HG03139 (cell line): Measurements from ENCODE around the gene SHANK3.

Experiments
- ATAC-seq: cut with Tn5 transposase; IDR thresholded peaks from one replicate; pipeline ENCODE4 v1.9.1; 2021; ENCODE audit not compliant: unreplicated experiment

Gene SHANK3

DNA sequence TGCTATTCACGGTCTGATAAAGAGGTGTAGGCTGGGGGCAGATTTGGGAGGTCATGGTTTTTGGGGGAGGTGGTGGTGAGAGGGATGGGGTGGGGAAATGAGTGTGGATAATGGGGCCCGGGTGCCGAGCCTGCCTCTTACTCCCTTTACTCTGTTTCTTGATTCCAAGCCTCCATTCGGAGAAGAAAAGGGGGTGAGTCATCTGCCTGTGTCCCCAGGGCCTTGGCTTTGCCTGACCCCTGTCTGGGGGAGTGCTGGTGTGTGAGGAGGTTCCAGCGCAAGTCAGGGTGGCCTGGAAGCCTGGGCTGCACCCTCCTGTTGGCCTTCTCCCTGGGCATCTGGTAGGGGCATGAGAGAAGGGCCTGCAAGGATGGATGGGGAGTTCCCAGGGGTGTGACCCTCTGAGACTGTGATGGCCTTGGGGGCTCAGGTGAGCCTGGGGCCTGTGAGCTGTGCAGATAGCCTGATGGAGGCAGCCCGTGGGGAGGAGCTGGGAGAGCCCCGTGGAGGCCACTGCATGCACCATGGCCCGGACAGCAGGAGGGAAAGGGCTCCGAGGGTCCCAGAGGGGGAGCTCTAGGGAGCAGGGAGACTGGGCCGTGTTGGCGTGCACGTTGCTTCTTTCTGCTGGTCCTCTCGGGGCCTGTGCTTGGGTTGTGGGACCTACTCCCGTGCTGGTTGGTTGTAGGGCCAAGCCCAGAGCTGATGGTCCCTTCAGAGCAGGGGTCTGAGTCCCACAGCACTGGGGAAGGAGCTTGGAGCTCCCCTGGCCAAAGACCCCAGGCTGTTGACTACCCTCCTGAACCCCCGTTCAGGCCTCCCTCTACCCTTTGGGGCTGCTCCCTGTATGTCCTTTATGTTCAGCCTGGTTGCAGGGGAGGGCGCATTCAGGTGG, 39.1 kb downstream of the SHANK3 start:
- ATAC-seq = no peak

GRCh38 chr22:50712341-50713007, 39.9 kb downstream of the SHANK3 start:
- ATAC-seq = no peak

DNA sequence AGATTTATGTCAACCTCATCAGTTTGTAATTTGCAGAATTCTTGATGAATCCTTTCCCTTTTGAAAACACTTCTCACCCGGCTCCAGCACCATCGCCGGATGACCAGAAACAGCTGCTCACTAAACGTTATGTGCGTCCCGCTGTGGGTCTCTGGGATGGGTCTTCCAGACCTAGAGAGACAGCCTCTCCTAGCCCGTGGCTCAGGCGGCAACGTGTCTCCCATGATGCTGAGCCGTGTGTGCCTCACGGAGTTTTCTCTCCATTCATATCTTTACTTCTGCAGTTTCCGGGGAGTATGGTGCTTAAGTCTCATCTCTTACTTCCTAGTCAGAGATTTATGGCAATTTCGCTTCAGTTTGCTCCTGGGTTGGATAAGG, 40.4 kb downstream of the SHANK3 start:
- ATAC-seq = no peak

- ATAC-seq = no peak
Observed at GRCh38 chr22:50713571-50714056, 41.0 kb downstream of the SHANK3 start.

DNA sequence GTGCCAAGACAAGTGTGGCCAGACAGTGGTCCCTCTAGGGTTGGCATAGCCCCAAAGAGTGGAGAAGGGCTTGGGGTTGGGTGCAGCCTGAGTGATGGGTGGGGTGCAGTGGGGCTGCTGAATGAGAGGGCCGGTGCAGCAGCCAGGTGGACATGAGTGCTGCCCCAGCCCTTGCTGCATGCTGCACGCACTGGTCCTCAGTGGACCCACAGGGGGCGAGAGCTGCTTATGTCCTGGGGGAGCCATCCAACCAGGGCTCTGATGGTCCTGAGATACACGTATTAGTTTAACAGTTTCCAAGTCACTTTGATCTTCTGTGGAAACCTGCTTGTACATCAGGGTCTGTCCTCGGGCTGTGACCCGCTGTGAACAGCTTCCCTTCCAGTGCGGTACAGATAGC, 41.5 kb downstream of the SHANK3 start:
- ATAC-seq = no peak

DNA sequence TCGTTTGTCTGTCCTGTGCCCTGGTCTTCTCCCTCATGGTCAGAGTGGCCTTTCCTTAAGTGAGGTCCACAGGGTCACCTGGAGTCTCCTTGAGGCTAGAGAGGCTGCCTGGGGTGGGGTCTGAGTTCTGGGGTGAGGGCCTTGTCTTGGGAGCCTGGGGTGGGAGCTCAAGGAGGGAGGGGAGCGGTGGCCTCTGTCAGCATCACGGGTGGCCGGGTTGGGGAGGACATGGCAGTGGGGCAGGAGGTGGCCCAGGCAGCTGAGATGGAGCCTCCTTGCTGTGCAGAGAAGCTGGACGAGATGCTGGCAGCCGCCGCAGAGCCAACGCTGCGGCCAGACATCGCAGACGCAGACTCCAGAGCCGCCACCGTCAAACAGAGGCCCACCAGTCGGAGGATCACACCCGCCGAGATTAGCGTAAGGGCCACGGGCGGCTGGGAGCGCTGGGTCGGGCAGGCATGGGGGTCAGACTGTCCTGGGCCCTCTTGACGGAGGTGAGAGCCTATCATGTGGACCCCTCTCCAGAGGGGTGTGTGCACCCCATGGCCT, 42.1 kb downstream of the SHANK3 start:
- no peak for ATAC-seq

DNA sequence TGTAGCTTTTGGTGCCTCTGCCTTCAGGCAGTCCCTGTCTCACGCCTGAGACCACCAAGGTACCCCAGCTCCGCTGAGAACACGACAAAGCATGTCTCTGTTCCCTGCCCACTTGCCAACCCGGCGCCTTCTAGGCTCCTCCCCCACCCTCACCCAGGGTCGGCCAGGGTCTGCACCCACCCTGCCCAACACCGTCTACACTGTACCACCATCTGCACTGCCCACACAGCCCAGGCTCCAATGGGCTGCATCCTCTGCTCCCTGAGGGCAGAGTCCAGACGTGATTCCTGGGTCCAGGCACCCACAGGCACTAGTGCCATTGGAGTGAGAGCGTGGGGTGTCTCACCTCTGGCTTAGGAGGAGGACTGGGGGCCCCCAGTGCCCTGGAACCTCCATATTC, 42.6 kb downstream of the SHANK3 start:
- ATAC-seq = no peak

GRCh38 chr22:50715776-50716175, 43.2 kb downstream of the SHANK3 start:
- no peak for ATAC-seq

- ATAC-seq = no peak
Observed at GRCh38 chr22:50716290-50717024, 43.8 kb downstream of the SHANK3 start.

DNA sequence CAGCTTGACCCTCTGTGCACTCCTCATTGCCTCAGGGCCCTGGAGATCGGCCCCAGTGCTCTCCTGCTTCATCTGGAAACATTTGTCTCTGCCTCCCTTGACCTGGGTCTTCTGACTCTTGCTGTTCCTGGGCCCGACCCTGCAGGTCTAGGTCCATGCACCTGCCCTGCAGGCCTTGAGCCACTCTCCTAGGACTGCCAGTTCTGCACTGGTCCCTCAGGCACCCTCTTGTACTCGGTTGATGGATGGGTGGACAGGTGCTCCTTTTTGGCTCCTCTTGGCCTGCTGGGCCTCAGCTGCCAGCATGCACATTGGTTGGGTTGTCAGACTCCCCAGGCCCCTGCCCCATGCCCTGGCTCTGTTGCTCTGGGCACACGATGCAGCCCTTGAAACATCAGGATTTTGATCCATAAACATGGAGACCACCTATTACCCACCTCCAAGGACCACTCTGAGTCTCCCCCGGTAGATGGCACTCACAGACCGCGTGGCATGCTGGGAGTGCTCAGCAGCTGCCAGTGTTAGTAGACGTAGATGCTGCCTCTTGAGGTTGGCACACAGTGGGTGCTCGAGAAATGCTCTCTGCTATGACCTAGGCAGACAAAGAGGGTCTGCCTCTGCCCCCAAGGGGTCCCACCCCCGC, 45.2 kb downstream of the SHANK3 start:
- no peak for ATAC-seq

- ATAC-seq = no peak
Observed at GRCh38 chr22:50718352-50718709, 45.7 kb downstream of the SHANK3 start.

GRCh38 chr22:50719814-50720300, 47.2 kb downstream of the SHANK3 start:
- no peak for ATAC-seq

DNA sequence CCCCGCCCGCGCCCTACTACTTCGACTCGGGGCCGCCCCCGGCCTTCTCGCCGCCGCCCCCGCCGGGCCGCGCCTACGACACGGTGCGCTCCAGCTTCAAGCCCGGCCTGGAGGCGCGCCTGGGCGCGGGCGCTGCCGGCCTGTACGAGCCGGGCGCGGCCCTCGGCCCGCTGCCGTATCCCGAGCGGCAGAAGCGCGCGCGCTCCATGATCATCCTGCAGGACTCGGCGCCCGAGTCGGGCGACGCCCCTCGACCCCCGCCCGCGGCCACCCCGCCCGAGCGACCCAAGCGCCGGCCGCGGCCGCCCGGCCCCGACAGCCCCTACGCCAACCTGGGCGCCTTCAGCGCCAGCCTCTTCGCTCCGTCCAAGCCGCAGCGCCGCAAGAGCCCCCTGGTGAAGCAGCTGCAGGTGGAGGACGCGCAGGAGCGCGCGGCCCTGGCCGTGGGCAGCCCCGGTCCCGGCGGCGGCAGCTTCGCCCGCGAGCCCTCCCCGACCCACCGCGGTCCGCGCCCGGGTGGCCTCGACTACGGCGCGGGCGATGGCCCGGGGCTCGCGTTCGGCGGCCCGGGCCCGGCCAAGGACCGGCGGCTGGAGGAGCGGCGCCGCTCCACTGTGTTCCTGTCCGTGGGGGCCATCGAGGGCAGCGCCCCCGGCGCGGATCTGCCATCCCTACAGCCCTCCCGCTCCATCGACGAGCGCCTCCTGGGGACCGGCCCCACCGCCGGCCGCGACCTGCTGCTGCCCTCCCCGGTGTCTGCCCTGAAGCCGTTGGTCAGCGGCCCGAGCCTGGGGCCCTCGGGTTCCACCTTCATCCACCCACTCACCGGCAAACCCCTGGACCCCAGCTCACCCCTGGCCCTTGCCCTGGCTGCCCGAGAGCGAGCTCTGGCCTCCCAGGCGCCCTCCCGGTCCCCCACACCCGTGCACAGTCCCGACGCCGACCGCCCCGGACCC, 48.0 kb downstream of the SHANK3 start:
- no peak for ATAC-seq

DNA sequence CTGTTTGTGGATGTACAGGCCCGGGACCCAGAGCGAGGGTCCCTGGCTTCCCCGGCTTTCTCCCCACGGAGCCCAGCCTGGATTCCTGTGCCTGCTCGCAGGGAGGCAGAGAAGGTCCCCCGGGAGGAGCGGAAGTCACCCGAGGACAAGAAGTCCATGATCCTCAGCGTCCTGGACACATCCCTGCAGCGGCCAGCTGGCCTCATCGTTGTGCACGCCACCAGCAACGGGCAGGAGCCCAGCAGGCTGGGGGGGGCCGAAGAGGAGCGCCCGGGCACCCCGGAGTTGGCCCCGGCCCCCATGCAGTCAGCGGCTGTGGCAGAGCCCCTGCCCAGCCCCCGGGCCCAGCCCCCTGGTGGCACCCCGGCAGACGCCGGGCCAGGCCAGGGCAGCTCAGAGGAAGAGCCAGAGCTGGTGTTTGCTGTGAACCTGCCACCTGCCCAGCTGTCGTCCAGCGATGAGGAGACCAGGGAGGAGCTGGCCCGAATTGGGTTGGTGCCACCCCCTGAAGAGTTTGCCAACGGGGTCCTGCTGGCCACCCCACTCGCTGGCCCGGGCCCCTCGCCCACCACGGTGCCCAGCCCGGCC, 48.7 kb downstream of the SHANK3 start:
- no peak for ATAC-seq

- no peak for ATAC-seq
Observed at GRCh38 chr22:50722048-50722701, 49.6 kb downstream of the SHANK3 start.
